CD4-positive, alpha-beta T cell treated with Interleukin-6 for 4 hours (primary cell): ENCODE results near the gene KLF11.
A peak's percentile ranks its signal among the peaks of the same experiment; 100 is the strongest.

ENCODE experiments used
- DNase-seq: peaks from one replicate; pipeline ENCODE4 v3.0.0-alpha.2; 2020; ENCODE audit warnings: mixed read lengths

KLF11 gene

DNA sequence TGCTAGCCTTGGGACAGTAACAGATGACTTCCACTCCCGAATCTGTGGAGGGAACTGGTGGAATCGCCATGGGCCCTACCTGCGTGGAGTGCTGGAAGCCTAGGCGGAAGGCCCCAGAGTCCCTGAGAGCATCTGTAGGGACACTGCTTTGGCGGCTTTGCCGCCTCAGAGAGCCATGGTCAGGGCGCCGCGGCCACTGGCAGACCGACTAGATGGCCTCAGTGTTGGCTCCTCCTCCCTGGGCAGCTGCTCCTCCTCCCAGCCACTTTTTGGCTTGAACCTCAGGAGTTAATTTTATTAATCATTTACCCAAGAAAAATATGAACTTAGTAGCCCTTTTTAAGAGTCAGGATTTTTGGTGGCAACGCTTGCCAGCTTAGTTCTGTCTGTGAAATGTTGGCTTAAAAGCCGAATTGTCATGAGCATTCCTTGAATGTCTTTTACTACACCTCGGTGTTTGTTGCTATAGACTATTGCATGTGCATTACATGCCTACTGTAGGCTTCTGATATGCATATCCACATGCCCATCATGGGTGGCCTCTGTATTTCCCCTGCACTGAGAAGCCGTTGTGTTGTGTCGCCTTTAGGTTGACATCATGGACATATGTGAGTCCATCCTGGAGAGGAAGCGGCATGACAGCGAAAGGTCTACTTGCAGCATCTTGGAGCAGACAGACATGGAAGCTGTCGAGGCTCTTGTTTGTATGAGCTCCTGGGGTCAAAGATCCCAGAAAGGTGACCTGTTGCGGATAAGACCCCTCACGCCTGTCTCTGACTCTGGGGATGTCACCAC lies 2.4 kb downstream of the KLF11 start:
- DNase-seq = no peak

DNA sequence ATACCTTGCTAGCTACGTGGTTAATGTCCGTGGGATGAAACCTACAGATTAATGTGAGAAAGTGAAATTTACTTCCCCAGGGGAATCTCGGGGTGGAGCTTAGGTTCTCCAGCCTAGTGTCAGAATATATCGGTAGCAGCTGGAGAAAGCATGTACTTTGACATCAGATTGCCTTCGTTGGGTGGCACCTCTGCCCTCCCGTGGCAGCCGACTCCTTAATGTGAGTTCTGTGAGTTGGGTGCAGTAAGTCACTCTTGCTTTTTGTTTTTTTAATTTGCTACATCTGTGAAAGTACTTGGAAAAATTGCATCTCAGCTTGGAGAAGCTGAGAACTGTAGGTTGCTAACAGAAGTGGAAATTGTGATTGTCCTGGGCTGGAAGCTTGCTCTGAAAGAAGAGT lies 3.6 kb downstream of the KLF11 start:
- DNase-seq = no peak

GRCh38 chr2:10047616-10048500 lies 4.5 kb downstream of the KLF11 start:
- no peak for DNase-seq

GRCh38 chr2:10048501-10049171 lies 5.3 kb downstream of the KLF11 start:
- DNase-seq = peak; percentile 33

DNA sequence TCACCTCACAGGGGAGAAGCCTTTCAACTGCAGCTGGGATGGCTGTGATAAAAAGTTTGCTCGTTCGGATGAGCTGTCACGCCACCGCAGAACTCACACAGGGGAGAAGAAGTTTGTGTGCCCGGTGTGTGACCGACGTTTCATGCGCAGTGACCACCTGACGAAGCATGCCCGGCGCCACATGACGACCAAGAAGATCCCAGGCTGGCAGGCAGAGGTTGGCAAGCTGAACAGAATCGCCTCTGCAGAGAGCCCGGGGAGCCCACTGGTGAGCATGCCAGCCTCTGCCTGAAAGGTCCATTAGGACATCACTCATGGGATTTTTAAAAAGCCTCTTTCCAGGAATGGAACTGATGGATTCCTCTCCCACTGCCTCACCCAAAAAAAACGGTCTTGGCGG lies 8.9 kb downstream of the KLF11 start:
- no peak for DNase-seq

DNA sequence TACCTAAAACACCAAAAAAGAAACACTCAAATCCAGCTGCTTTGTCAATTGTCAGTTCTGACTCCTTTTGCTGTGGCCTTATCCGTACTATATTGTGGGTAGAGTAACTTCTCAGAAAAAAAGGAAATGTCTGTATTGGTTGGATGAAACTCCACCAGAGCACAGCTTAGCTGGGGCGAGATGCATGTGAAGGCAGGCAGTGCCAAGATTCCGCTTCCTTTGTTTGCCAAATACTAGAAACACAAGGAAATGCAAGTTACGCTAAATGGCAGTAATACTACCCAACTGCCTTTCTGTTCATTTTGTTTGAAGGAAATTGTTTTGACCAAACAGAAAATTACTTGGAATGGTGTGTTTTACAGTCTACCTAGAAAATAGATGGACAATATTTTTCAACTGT lies 10.0 kb downstream of the KLF11 start:
- no peak for DNase-seq

- DNase-seq = no peak
Measured at GRCh38 chr2:10054424-10054823, 11.1 kb downstream of the KLF11 start.

GRCh38 chr2:10054976-10055375 lies 11.6 kb downstream of the KLF11 start:
- DNase-seq = no peak

- DNase-seq = no peak
Measured at GRCh38 chr2:10056439-10056838, 13.1 kb downstream of the KLF11 start.

- no peak for DNase-seq
Measured at GRCh38 chr2:10057231-10058107, 14.1 kb downstream of the KLF11 start.

DNA sequence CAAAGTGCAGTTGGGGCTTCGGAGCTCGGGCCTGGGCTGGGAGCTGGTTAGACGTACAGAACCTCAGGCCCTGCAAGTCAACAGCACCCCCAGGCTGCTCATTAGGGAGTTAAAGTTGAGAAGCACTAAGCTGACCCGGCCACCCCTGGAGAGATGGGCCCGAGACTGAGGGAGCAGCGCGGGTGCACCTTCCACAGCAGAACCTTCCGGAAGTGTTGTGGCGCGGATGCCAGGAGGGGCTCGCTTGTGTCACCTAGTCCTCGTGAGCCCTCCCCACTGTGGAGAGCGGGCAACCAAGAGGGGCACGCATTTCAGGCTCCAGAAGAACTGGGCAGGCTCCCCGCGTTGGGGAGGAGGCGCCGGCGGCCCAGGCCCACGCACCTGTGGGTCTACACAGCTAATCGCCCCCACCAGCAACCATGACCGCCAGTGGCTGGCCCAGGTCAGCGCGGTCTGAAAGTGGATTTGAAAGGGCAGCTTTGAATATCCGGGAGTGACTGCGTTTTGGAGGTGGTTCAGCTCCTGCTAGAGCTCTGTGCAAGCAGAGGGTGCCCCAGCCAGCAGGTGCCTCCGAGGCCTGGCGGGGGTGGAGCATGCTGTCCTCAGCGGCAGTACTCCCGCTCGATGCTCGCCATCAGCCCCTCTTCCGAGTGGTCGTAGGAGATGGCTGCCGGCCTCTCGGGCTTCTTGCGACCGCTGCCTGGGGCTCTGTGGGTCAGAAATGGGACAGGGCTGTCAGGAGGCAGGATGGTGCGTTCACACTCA lies 15.1 kb downstream of the KLF11 start:
- DNase-seq = no peak

- DNase-seq = no peak
Measured at GRCh38 chr2:10059016-10059351, 15.6 kb downstream of the KLF11 start.

DNA sequence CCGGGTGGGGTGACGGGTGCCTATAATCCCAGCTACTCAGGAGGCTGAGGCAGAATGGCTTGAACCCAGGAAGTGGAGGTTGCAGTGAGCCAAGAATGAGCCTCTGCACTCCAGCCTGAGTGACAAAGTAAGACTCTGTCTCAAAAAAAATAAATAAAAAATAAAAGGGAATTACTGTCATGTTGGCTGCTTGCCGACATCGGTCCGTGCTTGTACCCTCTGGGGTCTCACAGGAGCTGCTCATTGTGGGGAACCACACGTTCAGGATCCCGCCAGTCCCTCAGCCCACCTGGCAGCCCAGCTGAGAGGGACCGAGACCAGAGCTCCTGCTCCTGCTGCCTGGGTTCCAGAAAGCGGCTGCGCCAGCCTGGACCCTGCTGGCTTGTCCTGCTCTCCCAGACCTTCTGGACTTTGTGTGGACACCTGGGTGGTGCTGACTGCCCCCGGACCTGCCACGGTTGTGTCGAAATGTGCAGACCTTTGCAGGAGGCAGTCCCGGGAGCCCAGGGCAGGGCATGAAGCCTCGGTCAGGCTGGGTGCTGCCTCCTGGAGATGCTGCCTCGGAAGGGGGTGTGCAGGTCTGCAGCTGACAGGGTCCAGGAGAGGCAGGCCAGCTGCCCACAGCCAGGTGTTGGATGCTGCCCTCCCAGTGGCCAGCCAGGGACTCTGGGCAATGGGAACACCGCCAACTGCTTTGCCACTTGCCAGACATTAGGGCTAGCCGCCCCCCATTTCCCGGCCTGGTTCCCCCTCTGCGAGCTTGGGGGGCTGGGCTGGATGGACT lies 16.4 kb downstream of the KLF11 start:
- DNase-seq = no peak

GRCh38 chr2:10061221-10061925 lies 18.0 kb downstream of the KLF11 start:
- DNase-seq = no peak

DNA sequence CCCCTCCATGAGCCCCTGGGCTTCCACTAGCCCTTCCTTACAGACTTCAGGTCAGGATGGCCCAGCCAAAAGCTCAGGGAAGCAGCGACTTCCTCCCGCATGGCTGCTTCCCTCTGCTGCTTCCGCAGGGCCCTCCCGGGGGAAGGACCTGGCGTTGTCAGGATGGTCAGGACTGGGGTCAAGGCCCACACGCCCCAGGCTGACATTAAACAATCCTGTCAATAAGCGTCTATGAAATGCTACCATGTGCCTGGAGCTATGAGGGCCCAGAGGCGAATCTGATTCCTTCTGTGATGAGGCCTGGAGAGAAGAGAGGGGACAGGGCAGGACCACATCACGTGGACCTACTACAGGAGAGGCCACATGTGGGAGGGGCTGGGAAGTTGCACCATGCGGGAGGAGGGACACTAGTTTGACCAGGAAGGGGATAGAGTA lies 19.6 kb downstream of the KLF11 start:
- DNase-seq = no peak

DNA sequence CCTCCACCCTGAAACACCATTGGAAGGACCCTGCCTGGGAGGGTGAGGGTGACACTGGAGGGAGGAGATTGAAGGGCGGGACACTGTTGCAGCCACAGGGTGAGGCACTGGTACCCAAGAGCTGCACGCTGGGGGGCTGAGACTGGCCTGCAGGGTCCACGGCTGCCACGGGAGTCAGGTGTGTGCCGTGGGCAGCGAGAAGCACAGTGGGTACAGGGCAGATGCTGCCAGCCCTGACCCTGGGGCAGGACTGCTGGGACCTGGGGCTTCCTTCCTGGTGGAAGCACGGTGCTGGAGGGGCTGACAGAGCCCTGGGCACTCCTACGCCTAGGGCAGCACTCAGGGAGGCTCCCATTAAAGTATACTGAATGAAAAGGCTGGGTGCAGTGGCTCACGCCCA lies 20.2 kb downstream of the KLF11 start:
- DNase-seq = no peak

GRCh38 chr2:10064932-10065772 lies 21.8 kb downstream of the KLF11 start:
- DNase-seq = no peak

GRCh38 chr2:10065773-10066055 lies 22.4 kb downstream of the KLF11 start:
- no peak for DNase-seq

DNA sequence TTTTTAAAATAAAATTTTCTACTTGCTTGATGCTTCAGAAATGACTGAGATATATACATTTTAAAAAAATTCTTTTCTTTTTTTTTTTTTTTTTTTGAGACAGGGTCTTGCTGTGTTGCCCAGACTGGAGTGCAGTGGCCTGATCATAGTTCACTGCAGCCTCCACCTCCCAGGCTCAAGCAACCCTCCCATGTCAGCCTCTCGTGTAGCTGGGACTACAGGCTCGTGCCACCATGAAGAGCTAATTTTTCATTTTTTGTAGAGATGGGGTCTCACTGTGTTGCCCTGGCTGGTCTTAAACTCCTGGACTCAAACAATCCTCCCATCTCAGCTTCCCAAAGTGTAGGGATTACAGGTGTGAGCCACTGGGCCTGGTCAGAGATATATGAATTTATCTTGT lies 24.0 kb downstream of the KLF11 start:
- no peak for DNase-seq

DNA sequence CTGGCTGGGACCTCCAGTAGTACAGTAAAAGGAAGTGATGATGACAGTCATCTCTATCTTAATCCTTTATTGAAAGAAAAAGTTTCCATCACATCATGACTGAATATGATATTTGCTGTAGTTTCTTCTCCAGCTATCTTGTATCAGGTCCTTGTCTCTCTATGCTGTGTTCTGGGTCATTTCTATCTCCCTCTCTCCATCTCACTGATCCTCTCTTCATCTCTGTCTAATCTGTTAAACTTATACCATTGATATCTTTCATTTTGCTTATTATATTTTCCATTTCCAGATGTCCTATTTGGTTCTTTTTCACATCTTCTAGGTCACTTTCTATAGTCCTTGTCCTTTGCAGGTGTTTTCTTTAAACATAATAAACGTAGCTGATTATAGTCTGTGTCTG lies 24.5 kb downstream of the KLF11 start:
- no peak for DNase-seq
